HEK293 (cell line): ENCODE results near the gene ASMTL.

Source experiments
- CTCF ChIA-PET: fragments of 350-600 bp; formaldehyde crosslinking; extraction: SDS; loops from one replicate; lab custom pipeline; 2021; ENCODE audit warnings: antibody characterized with exemption; lab: Yijun Ruan, JAX
- POLR2A ChIA-PET: fragments of 300-600 bp; formaldehyde crosslinking; extraction: SDS; loops from one replicate; lab custom pipeline; 2020; ENCODE audit warnings: antibody characterized with exemption, inconsistent platforms; lab: Yijun Ruan, JAX
- H3K27ac ChIP-seq: fragments of 200-500 bp; sonication (Bioruptor generic); 2 replicates; pipeline ENCODE4 v1.5.1; 2014; ENCODE audit warnings: low read depth, low read length, control low read depth, inconsistent platforms; ENCODE audit errors: extremely low read depth
- H3K36me3 ChIP-seq, 2 experiments: fragments of 200-500 bp in 1 of 2; sonication (Bioruptor generic) in 1 of 2; 1 replicate in 1 of 2; 2 replicates in 1 of 2; pipeline ENCODE4 v1.5.1; 2014 to 2017; ENCODE audit warnings: inconsistent platforms in 2 of 2, low read length in 2 of 2; ENCODE audit not compliant: control insufficient read depth in 2 of 2, insufficient read depth in 1 of 2
- H3K4me1 ChIP-seq: fragments of 200-500 bp; sonication (Bioruptor generic); 2 replicates; pipeline ENCODE4 v1.5.1; 2014; ENCODE audit warnings: mild to moderate bottlenecking, low read length, inconsistent platforms; ENCODE audit not compliant: control insufficient read depth, insufficient read depth
- H3K4me3 ChIP-seq: 2 replicates; pipeline ENCODE4 v1.5.1; 2011; ENCODE audit warnings: low read depth, mild to moderate bottlenecking, control low read depth, low read length, moderate library complexity
- H3K9me3 ChIP-seq: fragments of 200-500 bp; sonication (Bioruptor generic); 2 replicates; pipeline ENCODE4 v1.5.1; 2014; ENCODE audit warnings: low read depth, low read length, inconsistent platforms; ENCODE audit not compliant: control insufficient read depth, insufficient read depth
- ELK4 ChIP-seq: IDR thresholded peaks from 2 replicates; pipeline ENCODE4 v1.6.1; 2011; ENCODE audit warnings: mild to moderate bottlenecking, low read depth, low read length, borderline replicate concordance
- REPIN1 ChIP-seq: fragments of 450-650 bp; formaldehyde crosslinking; IDR thresholded peaks from 2 replicates; pipeline ENCODE4 v1.5.1; 2017; ENCODE audit warnings: missing biosample characterization, missing genetic modification characterization, low read depth
- TRIM28 ChIP-seq: IDR thresholded peaks from 2 replicates; pipeline ENCODE4 v1.6.1; 2011; ENCODE audit warnings: low read length, control low read depth, borderline replicate concordance
- YY1 ChIP-seq: fragments of 450-650 bp; formaldehyde crosslinking; IDR thresholded peaks from 2 replicates; pipeline ENCODE4 v1.5.1; 2018; ENCODE audit warnings: missing biosample characterization, missing genetic modification characterization
- ZBTB7A ChIP-seq: fragments of 450-650 bp; formaldehyde crosslinking; IDR thresholded peaks from 2 replicates; pipeline ENCODE4 v1.5.1; 2016; ENCODE audit warnings: low read depth, missing biosample characterization, missing genetic modification characterization
- ZNF10 ChIP-seq: fragments of 450-650 bp; formaldehyde crosslinking; IDR thresholded peaks from 2 replicates; pipeline ENCODE4 v1.5.1; 2017; ENCODE audit warnings: missing biosample characterization, missing genetic modification characterization
- ZNF2 ChIP-seq: fragments of 450-650 bp; formaldehyde crosslinking; IDR thresholded peaks from 2 replicates; pipeline ENCODE4 v1.5.1; 2016; ENCODE audit warnings: missing biosample characterization, missing genetic modification characterization
- ZNF23 ChIP-seq: fragments of 450-650 bp; formaldehyde crosslinking; IDR thresholded peaks from 2 replicates; pipeline ENCODE4 v1.5.1; 2016; ENCODE audit warnings: missing biosample characterization, missing genetic modification characterization, borderline replicate concordance
- ZNF26 ChIP-seq: fragments of 450-650 bp; formaldehyde crosslinking; IDR thresholded peaks from 2 replicates; pipeline ENCODE4 v1.5.1; 2016; ENCODE audit warnings: missing biosample characterization, missing genetic modification characterization
- ZNF280D ChIP-seq: fragments of 450-650 bp; formaldehyde crosslinking; IDR thresholded peaks from 2 replicates; pipeline ENCODE4 v1.5.1; 2016; ENCODE audit warnings: missing biosample characterization, missing genetic modification characterization
- ZNF302 ChIP-seq: fragments of 450-650 bp; formaldehyde crosslinking; IDR thresholded peaks from 2 replicates; pipeline ENCODE4 v1.5.1; 2016; ENCODE audit warnings: missing biosample characterization, missing genetic modification characterization, low read depth
- ZNF366 ChIP-seq: fragments of 450-650 bp; formaldehyde crosslinking; conservative IDR thresholded peaks from 2 replicates; pipeline ENCODE4 v1.5.1; 2016; ENCODE audit warnings: missing biosample characterization, missing genetic modification characterization
- ZNF501 ChIP-seq: fragments of 450-650 bp; formaldehyde crosslinking; IDR thresholded peaks from 2 replicates; pipeline ENCODE4 v1.5.1; 2016; ENCODE audit warnings: missing biosample characterization, missing genetic modification characterization
- ZNF510 ChIP-seq: fragments of 450-650 bp; formaldehyde crosslinking; IDR thresholded peaks from 2 replicates; pipeline ENCODE4 v1.5.1; 2018; ENCODE audit warnings: mild to moderate bottlenecking, missing genetic modification characterization, missing biosample characterization; ENCODE audit not compliant: insufficient replicate concordance
- ZNF514 ChIP-seq: fragments of 450-650 bp; formaldehyde crosslinking; IDR thresholded peaks from 2 replicates; pipeline ENCODE4 v1.5.1; 2016; ENCODE audit warnings: missing biosample characterization, missing genetic modification characterization
- ZNF621 ChIP-seq: fragments of 450-650 bp; formaldehyde crosslinking; IDR thresholded peaks from 2 replicates; pipeline ENCODE4 v1.5.1; 2017; ENCODE audit warnings: missing biosample characterization, missing genetic modification characterization
- ZNF629 ChIP-seq: fragments of 450-650 bp; formaldehyde crosslinking; IDR thresholded peaks from 2 replicates; pipeline ENCODE4 v1.5.1; 2017; ENCODE audit warnings: missing biosample characterization, missing genetic modification characterization
- ZNF660 ChIP-seq: fragments of 450-650 bp; IDR thresholded peaks from 2 replicates; pipeline ENCODE4 v1.5.1; 2018; ENCODE audit warnings: missing biosample characterization, mild to moderate bottlenecking, missing genetic modification characterization
- ZNF76 ChIP-seq: fragments of 450-650 bp; formaldehyde crosslinking; IDR thresholded peaks from 2 replicates; pipeline ENCODE4; 2016; ENCODE audit warnings: low read depth, missing biosample characterization, missing genetic modification characterization, borderline replicate concordance
- ZNF843 ChIP-seq: fragments of 450-650 bp; formaldehyde crosslinking; IDR thresholded peaks from 2 replicates; pipeline ENCODE4 v1.5.1; 2016; ENCODE audit warnings: missing biosample characterization, missing genetic modification characterization
- TF ChIP-seq, protein P1 (sequence below): fragments of 450-650 bp; formaldehyde crosslinking; IDR thresholded peaks from 2 replicates; pipeline ENCODE4 v1.5.1; 2016; ENCODE audit warnings: missing biosample characterization, missing genetic modification characterization

The ASMTL gene

DNA sequence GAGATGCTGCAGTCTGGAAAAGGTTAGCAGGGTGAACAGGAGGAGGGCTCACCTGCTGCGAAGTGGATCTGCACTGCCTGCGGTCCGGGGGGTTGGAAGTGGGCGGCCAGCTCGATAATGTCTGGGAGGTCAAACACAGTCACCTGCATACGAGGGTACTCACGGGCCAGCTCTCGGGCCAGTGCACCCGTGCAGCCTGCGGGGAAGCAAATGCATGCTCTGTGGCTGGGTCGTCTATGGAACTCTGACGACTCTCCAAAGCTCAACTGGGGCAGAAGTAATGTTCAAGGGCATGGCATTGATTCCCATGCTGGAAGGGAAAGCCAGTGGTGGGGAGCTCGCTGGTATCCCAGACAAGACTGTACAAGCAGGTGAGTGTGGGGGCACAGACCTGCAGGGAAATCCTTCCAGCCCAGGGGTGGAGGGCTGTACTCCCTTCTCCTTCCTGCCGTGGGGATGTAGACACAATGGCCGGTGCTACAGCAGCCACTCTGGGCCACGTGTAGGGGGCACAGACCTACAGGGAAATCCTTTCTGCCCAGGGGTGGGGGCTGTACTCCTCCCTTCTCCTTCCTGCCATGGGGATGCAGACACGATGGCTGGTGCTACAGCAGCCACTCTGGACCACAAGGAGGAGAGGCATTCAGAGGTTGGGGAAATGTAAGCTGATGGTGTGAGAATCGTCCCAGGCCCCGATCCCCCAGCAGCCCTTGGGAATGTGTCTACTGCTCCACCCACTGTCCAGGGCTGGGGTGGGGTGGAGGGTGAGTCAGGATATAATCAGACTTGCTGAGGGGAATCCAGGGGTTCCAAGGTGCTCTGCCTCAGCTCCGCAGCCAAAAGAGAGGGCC, 34.6 kb downstream of the ASMTL start (continued):
- TF ChIP-seq, protein P1, sequence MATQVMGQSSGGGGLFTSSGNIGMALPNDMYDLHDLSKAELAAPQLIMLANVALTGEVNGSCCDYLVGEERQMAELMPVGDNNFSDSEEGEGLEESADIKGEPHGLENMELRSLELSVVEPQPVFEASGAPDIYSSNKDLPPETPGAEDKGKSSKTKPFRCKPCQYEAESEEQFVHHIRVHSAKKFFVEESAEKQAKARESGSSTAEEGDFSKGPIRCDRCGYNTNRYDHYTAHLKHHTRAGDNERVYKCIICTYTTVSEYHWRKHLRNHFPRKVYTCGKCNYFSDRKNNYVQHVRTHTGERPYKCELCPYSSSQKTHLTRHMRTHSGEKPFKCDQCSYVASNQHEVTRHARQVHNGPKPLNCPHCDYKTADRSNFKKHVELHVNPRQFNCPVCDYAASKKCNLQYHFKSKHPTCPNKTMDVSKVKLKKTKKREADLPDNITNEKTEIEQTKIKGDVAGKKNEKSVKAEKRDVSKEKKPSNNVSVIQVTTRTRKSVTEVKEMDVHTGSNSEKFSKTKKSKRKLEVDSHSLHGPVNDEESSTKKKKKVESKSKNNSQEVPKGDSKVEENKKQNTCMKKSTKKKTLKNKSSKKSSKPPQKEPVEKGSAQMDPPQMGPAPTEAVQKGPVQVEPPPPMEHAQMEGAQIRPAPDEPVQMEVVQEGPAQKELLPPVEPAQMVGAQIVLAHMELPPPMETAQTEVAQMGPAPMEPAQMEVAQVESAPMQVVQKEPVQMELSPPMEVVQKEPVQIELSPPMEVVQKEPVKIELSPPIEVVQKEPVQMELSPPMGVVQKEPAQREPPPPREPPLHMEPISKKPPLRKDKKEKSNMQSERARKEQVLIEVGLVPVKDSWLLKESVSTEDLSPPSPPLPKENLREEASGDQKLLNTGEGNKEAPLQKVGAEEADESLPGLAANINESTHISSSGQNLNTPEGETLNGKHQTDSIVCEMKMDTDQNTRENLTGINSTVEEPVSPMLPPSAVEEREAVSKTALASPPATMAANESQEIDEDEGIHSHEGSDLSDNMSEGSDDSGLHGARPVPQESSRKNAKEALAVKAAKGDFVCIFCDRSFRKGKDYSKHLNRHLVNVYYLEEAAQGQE (tag by site-specific recombination), result no peak
- TF ChIP-seq ZNF23, result no peak
- TF ChIP-seq ZNF26 (tag by site-specific recombination), result no peak
- no peak for TF ChIP-seq ELK4
- no peak for TF ChIP-seq ZNF366 (tag by site-specific recombination)
- TF ChIP-seq TRIM28, result peak; percentile 92; the same call in 1 of the 2 replicates
- TF ChIP-seq ZNF280D (tag by site-specific recombination), result peak; percentile 100
- TF ChIP-seq, all 188 proteins: peak for 13

DNA sequence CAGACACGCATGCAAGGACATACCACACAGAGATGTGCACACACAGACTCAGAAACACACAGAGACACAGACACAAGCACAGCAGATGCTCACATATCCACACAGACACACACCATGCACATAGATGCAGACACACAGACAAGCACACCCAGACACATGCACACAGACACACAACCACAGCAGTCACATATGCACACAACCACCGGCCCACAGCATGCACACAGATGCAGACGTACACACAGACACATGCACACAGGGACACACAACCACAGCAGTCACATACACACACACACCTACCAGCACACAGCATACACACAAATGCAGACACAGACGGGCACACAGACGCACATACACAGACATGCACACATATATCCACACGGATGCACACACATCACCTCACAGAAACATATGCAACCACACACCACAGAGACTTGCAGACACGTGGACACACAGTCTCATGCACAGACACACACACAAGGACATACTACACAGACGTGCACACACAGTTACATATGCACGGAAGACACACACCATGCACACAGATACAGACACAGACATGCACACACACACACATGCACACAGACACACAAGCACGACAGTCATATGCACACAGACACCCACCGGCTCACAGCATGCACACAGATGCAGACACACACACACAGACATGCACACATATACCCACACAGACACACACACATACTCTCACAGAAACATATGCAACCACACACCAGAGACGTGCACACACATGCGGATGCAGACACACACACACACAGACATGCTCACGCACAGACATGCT, 35.5 kb downstream of the ASMTL start:
- ChIA-PET CTCF (no interaction called here), POLR2A (no interaction called here)
- Histone ChIP-seq H3K36me3 (peaks cover 15 to 59% of the 10 kb centered on the region in 2 experiments; a peak in 2 of 3 replicates), H3K4me3 (no peak overlapping the region), H3K4me1 (no peaks in the 10 kb centered on the region), H3K9me3 (no peaks in the 10 kb centered on the region), H3K27ac (no peak overlapping the region)
- TF ChIP-seq YY1 (tag by site-specific recombination) (no peak), ZNF2 (tag by site-specific recombination) (peak; percentile 28; the same call in 1 of the 2 replicates)

GRCh38 chrX:1416327-1416784, 36.4 kb downstream of the ASMTL start:
- H3K4me1 ChIP-seq, result no peaks in the 10 kb centered on the region
- ChIA-PET CTCF (no interaction called here), POLR2A (no interaction called here)
- peaks cover 21 to 61% of the 10 kb centered on the region in 2 experiments; a peak in 2 of 3 replicates for H3K36me3 ChIP-seq
- H3K9me3 ChIP-seq, result no peaks in the 10 kb centered on the region
- H3K27ac ChIP-seq, result no peak overlapping the region
- H3K4me3 ChIP-seq, result no peak overlapping the region
- TF ChIP-seq ZNF76 (tag by site-specific recombination), result no peak
- TF ChIP-seq ZNF302 (tag by site-specific recombination), result no peak
- TF ChIP-seq ZBTB7A (tag by site-specific recombination), result no peak
- TF ChIP-seq ZNF510 (tag by site-specific recombination), result no peak
- TF ChIP-seq ZNF10, result no peak
- TF ChIP-seq ZNF843 (tag by site-specific recombination), result no peak
- TF ChIP-seq ZNF514 (tag by site-specific recombination), result no peak
- TF ChIP-seq REPIN1 (tag by site-specific recombination), result no peak
- TF ChIP-seq ZNF629, result no peak
- no peak for TF ChIP-seq ZNF621
- no peak for TF ChIP-seq ZNF660
- TF ChIP-seq ZNF501 (tag by site-specific recombination), result no peak
